LNCAP (cell line): Measurements from ENCODE around the gene CDRT4.

Source experiments
- CTCF ChIP-seq: fragments of 450-650 bp; IDR thresholded peaks from 2 replicates; pipeline ENCODE4 v1.5.1; 2017; ENCODE audit warnings: mild to moderate bottlenecking

CDRT4 gene

GRCh38 chr17:15432807-15433611 lies 34.4 kb downstream of the CDRT4 start:
- TF ChIP-seq CTCF: no peak

GRCh38 chr17:15431766-15432165 lies 35.7 kb downstream of the CDRT4 start:
- TF ChIP-seq CTCF: no peak

GRCh38 chr17:15431196-15431595 lies 36.2 kb downstream of the CDRT4 start:
- TF ChIP-seq CTCF: no peak

- TF ChIP-seq CTCF: no peak
These were observed 42.9 kb downstream of the CDRT4 start for GRCh38 chr17:15424521-15424920.

GRCh38 chr17:15422392-15422965 lies 44.9 kb downstream of the CDRT4 start:
- no peak for TF ChIP-seq CTCF

GRCh38 chr17:15418781-15419180 lies 48.6 kb downstream of the CDRT4 start:
- TF ChIP-seq CTCF: no peak

GRCh38 chr17:15414532-15415306 lies 52.7 kb downstream of the CDRT4 start:
- no peak for TF ChIP-seq CTCF
